Parathyroid adenoma (tissue), 2 donors: Measurements from ENCODE around the gene ZNF664.

Source experiments
- H2AFZ ChIP-seq: fragments of 300-600 bp; sonication (generic); one replicate; pipeline ENCODE4 v1.7.0; 2017; ENCODE audit warnings: antibody characterized with exemption, mild to moderate bottlenecking
- H3K27ac ChIP-seq: fragments of 300-600 bp; sonication (generic); one replicate; pipeline ENCODE4 v1.7.0; 2017
- H3K27me3 ChIP-seq: fragments of 300-600 bp; sonication (generic); one replicate; pipeline ENCODE4 v1.7.0; 2017; ENCODE audit warnings: low read length; ENCODE audit not compliant: control insufficient read depth, insufficient read depth
- H3K36me3 ChIP-seq: fragments of 300-600 bp; sonication (generic); one replicate; pipeline ENCODE4 v1.7.0; 2017; ENCODE audit warnings: low read length; ENCODE audit not compliant: control insufficient read depth, insufficient read depth
- H3K4me1 ChIP-seq: fragments of 300-600 bp; sonication (generic); one replicate; pipeline ENCODE4 v1.7.0; 2017; ENCODE audit warnings: control low read depth
- H3K4me2 ChIP-seq: fragments of 300-600 bp; sonication (generic); one replicate; pipeline ENCODE4 v1.7.0; 2017; ENCODE audit warnings: low read length
- H3K4me3 ChIP-seq: fragments of 300-600 bp; sonication (generic); one replicate; pipeline ENCODE4 v1.7.0; 2017; ENCODE audit warnings: low read depth, low read length
- H3K79me2 ChIP-seq: fragments of 300-600 bp; sonication (generic); one replicate; pipeline ENCODE4 v1.7.0; 2017; ENCODE audit warnings: control low read depth
- H3K9ac ChIP-seq: fragments of 300-600 bp; sonication (generic); one replicate; pipeline ENCODE4 v1.7.0; 2017; ENCODE audit warnings: mild to moderate bottlenecking
- H3K9me3 ChIP-seq: fragments of 300-600 bp; sonication (generic); one replicate; pipeline ENCODE4 v1.7.0; 2017; ENCODE audit warnings: low read length; ENCODE audit not compliant: control insufficient read depth
- CTCF ChIP-seq: fragments of 300-600 bp; sonication (generic); IDR thresholded peaks from one replicate; pipeline ENCODE4 v1.7.0; 2017; ENCODE audit warnings: antibody characterized with exemption, mild to moderate bottlenecking
- donor health status: primary hyperparathyroidism.

Gene ZNF664

GRCh38 chr12:123937707-123938591 lies 35.1 kb upstream of the ZNF664 start:
- no peaks in the 10 kb centered on the region for H3K27me3 ChIP-seq
- no peaks in the 10 kb centered on the region for H3K79me2 ChIP-seq
- H3K4me3 ChIP-seq = no peak overlapping the region
- no peak overlapping the region for H2AFZ ChIP-seq
- H3K4me1 ChIP-seq = no peaks in the 10 kb centered on the region
- no peak overlapping the region for H3K4me2 ChIP-seq
- TF ChIP-seq CTCF = no peak
- no peaks in the 10 kb centered on the region for H3K36me3 ChIP-seq
- H3K9ac ChIP-seq = no peak overlapping the region
- H3K9me3 ChIP-seq = no peaks in the 10 kb centered on the region
- H3K27ac ChIP-seq = no peak overlapping the region

- H3K4me1 ChIP-seq = no peaks in the 10 kb centered on the region
- H3K9ac ChIP-seq = no peak overlapping the region
- H3K4me3 ChIP-seq = no peak overlapping the region
- no peaks in the 10 kb centered on the region for H3K27me3 ChIP-seq
- TF ChIP-seq CTCF = no peak
- H3K79me2 ChIP-seq = no peaks in the 10 kb centered on the region
- no peak overlapping the region for H3K4me2 ChIP-seq
- no peak overlapping the region for H2AFZ ChIP-seq
- no peak overlapping the region for H3K27ac ChIP-seq
- no peaks in the 10 kb centered on the region for H3K36me3 ChIP-seq
- no peaks in the 10 kb centered on the region for H3K9me3 ChIP-seq
Observed at GRCh38 chr12:123938679-123939480, 34.1 kb upstream of the ZNF664 start.

GRCh38 chr12:123939716-123940626 lies 33.0 kb upstream of the ZNF664 start:
- Histone ChIP-seq H3K27ac (no peak overlapping the region), H2AFZ (no peak overlapping the region), H3K27me3 (no peaks in the 10 kb centered on the region), H3K9ac (no peak overlapping the region), H3K36me3 (no peaks in the 10 kb centered on the region), H3K4me1 (no peaks in the 10 kb centered on the region), H3K79me2 (no peaks in the 10 kb centered on the region), H3K4me2 (no peak overlapping the region), H3K4me3 (no peak overlapping the region), H3K9me3 (no peaks in the 10 kb centered on the region)
- TF ChIP-seq CTCF = no peak

GRCh38 chr12:123940627-123940966 lies 32.4 kb upstream of the ZNF664 start:
- no peak overlapping the region for H3K9ac ChIP-seq
- H3K27ac ChIP-seq = no peak overlapping the region
- no peaks in the 10 kb centered on the region for H3K27me3 ChIP-seq

More at GRCh38 chr12:123940627-123940966, 32.4 kb upstream of the ZNF664 start:
- no peaks in the 10 kb centered on the region for H3K9me3 ChIP-seq
- H3K79me2 ChIP-seq = no peaks in the 10 kb centered on the region
- H3K4me1 ChIP-seq = no peaks in the 10 kb centered on the region
- H3K36me3 ChIP-seq = no peaks in the 10 kb centered on the region
- H2AFZ ChIP-seq = no peak overlapping the region
- no peak for TF ChIP-seq CTCF
- H3K4me2 ChIP-seq = no peak overlapping the region
- H3K4me3 ChIP-seq = no peak overlapping the region
